ENCODE data around the gene TMEM26.

The TMEM26 gene

DNA sequence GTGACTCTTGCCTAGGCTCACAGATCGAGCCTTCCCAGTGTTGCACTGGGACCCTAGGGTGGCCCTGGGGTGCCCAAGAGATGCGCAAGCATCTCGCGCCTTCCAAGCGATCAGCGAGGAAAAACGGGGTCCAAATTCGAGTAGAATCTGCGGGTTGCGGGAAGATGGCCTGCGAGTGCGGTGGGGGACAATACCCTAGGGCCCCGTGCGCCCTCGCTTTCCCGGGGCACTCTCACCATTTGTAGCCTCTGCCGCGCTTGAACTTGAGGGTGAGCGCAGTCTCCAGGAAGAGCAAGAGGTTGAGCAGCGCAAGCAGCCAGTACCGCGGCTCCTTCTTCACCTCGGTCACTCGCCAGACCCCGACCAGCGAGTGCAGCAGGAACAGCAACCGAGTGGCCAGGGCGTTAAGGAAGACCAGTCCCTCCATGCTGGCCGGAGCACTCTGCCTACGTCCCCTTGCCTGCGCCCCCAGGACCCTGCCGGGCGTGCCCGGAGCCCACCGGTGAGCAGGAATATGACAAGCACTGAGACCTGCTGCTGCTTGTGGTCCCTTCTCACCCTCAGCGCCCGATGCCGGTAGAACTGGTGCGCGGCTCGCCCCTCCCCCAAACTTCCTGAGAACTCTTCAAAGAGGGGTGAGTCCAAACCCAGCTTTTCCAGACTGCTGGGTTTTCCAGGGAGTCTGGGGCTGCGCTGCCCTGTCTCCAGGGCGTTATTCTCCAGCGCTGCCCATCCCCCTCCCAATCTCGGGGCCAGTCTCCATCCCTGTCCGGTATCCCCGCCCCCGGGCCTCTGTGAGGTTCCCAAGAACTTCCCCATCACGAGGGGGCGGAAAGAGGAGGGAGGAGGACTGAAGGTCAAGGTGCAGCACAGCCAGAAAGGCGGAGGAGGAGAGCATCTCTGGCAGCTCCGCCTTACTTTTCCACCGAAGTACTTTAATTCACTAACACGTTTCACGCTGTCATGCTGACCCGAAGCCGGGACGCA is at the start of gene TMEM26:
TMEM26 (minus strand) TSS at position 727 of the 987 bp plus-strand sequence; CDS start at position 427, 300 bp downstream.
- no peak for DNase-seq (ENCODE audit: low read depth)

DNA sequence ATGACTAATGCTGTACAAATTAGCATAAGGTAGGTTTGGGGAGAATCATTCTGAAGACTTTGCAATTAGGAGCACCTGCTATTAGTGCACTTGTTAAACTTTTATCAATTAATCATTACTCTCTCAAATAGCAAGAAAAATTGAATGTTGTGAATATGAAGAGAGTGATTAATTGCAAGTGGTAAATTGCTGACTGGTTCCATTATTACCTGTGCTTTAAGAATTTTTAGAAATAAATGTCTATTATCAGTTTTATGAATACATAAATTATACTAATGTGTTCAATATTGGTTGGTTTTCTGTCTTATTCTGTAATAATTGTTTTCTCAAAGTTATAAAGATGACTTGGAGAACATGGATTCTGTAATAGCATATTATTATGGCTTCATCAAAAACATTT is 47.3 kb upstream of the TMEM26 start:
- no peak for DNase-seq (ENCODE audit: low read depth)

DNA sequence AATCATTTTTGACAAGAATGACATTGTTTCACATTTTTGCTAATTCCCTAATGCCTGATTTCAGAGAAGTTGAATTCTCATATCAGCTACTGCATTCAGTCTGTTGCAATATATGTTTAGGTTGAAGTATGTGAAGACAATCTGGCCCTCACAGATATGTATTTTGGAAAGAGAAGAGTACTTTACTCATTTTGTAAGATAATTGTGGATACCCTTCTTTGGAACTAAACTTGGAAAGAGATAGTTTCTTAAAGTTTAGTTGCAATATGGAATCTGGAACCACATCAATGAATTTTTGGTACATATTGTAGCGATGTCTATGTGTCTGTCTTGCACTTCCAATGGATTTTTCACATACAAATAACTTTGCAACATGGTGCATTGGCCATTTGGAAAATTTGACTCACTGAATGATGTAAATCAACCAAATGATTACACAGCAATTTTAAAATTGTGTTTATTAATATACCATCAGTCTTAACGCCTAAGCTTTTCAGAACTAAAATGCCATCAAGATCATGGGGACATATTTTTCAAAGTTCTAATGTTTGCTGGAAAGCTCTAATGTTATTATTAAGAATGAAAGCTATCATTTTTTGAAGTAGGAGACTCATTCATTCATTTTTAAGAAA is 39.3 kb upstream of the TMEM26 start:
- DNase-seq (ENCODE audit: low read depth): no peak

DNA sequence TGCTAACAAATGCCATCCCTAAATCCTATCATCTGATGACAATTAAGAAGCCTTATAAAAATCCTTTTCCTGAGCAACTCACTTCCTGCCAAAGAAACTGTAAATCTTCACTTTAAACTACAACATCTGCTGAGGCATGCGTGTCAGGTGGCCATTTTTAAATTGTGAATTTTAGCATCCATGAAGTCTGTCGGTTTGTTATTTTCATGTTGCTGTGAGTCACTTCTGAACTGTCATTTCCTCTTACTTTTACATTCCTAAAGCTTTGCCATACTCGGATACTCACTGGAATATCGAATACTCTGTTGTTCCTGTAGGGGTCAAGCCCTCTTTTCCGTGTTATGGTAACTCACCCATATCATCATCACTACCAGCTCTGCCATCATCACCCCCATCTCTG is 34.3 kb upstream of the TMEM26 start:
- no peak for DNase-seq (ENCODE audit: low read depth)

DNA sequence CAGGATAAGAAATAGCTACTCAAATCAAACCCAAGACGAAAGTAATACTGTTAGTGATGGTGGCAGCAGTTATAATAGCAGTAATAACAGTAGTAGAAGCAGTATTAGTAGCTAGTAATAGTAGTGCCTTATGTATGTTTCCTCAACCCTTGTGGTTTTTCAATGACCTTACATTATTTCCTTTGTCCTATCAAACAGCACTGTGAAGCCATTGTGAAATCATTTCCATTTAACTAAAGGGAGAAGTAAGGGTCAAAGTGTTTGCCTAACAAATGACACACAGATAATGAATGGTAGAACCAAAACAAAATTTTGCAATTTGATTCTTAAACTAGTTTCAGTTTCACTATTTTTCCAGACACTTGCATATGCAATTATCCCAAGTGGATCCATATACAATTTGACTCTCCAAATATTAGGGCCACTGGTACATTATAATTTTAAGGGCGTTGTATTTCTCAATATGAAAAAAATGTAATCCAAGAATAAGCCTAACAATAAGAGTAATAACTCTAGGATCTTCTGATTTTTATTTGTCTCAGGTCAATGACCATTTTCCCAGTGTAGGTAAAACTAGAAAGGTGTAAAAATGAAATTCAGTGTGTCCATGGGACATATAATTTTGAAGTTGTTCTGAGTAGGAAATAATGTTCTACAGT is 33.7 kb upstream of the TMEM26 start:
- DNase-seq (ENCODE audit: low read depth): no peak

DNA sequence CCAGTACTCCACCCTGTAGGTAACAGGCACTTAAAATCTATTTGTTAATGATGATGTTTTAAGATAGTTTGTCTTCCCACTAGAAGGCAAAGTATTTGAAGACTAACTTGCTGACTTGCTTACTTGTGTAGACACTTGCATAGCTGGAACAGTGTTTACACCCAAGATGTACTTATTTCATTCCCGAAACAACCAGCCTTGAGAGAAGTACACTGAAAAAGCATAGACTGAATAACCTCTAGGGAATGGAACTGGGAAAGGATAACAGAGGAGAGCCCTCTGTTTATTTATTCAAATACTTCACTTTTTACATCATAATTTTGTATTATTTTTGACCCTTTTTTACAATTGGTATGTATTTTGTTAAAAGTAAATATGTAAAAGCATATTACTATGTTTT is 33.1 kb upstream of the TMEM26 start:
- DNase-seq (ENCODE audit: low read depth): no peak

DNA sequence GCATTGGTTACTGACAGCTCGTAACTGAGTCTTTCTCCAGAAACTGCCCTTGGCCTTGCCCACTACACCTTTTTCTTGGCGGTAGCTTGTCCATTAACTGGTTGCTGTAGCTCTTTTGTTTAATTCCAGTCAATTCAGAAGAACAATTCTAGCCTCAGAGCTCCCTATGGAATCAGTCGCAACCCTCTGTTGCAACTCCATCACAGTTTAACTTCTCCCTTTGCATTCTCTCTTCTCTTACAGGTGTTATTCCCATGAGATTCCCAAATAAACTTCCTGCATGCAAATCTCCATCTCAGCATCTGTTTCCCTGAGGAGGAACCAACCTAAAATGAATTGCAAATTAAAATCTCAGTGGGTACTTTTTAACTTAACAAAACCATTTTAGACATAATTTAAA is 28.4 kb upstream of the TMEM26 start:
- no peak for DNase-seq (ENCODE audit: low read depth)

DNA sequence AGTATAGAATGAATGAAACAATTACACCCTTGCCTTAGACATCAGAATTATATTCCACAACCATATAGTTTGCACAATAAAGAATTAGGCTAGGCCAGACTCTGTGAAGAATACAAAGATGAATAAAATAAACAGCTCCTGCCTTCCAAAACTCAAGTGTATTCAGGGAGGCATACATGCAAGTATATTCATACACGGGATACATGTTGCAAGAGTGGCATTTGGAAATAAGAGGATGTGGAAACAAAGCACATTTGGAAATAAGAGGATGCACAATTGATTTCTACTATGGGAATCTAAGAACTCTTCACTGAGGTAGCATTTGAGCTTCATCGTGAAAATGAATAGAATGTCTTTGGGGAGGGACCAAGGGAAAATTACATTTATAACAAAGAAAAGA is 27.0 kb upstream of the TMEM26 start:
- no peak for DNase-seq (ENCODE audit: low read depth)

DNA sequence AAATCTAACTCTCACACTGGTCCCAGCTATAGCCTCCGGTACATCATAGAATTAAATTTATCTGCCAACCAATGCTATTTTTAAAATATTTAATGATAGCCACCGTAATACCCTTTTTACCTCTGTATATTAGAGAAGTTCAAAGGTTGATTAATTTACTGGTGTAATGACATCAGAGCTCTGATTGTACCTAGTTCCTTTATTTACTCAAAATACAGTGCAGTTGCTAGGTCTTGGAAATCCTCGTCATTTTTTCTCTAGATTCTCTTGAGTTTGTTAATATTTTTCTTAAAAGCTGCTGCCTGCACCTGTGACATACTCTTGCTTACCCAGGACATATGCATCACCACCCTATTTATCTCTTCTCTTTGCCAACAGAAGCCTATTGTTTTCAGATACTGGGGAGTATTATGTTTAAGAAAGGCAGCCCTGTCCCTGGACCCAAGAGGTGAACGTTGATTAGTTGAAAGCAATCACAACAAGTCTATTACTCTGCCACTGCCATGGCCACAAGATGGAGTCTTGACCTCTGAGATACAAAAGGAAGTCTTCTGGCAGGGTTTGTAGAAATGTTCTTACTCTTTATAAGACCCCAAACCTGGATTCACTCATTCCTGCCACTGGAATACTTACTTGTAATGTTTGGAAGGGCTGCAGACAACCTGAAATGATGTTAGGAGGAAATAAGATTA is 25.6 kb upstream of the TMEM26 start:
- no peak for DNase-seq (ENCODE audit: low read depth)

DNA sequence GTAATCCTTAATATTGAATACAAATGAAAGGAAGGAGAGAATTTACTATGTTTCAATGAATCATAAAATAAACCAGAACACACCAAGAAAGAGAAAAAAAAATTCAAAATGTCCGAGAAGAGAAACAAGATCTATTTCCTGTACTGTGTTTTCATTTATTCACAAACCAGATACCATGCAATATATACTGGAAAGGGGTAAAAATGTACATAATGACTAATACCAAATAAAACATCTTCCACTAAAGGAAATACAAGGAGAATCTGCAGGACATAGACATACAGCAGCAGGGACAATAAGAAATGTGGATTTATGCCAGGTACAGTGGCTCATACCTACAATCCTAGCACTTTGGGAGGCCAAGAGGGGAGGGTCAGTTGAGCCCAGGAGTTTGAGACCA is 24.3 kb upstream of the TMEM26 start:
- no peak for DNase-seq (ENCODE audit: low read depth)

DNA sequence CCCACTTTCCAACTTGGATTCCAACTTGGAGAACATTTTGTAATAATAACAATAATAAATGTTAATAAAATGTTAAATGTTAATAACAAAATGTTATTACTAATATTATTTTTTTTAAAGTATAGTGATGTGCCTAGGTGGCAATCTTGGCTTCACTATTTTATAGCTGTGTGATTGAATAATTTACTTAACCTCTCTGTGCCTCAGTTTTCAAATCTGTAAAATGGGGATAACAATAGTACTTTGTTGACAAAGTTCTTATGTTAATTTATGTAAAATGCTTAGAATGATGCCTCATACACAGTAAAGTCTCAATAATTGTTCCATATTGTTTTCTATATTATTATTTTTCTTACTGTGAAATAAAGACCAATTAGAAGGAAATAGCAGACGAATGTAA is 23.3 kb upstream of the TMEM26 start:
- no peak for DNase-seq (ENCODE audit: low read depth)

DNA sequence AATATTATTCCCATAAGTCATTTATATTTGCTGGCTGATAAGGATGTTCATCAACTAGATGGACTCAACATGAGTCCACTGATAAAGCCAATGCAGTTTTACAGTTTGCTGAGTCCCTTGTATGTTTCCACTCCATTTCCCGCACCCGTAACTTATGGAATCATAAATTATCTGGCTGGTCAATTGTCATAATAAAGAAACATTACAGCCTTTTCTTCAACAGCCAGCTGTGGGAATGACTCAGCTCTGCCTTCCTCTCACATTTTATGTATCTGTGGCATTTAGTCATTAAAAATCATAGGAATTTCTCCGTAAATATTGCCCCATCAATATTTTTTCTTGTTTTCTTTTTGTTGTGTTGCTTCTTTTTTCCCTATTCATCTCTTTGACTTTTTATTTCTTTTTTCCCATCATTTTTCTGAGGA is 22.3 kb upstream of the TMEM26 start:
- DNase-seq (ENCODE audit: low read depth): no peak

DNA sequence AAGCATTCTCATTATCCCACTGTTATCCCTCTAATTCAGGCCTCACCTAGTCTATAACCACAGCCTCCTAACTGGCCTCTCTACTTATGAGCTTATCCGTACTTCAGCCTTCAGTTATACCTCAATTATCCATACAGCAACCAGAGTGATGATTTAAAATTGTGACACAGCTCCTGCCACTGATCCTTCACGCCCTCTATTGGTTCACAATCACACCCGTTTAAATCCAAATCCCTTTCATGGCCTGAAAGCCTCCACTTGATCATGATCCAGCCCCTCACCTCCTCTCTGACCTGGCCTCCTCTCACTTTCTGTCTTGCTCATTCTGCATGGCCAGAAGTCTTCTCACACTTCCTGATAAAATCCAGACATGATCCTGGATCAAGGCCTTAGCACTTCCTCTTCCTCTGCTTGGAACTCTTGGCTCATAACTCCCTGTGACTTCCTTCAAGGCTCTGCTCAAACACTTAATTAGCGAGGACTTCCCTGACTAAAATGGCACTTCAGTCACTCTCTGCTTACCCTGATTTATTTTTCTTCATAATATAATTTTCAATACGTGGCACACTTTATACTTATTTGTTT is 19.0 kb upstream of the TMEM26 start:
- no peak for DNase-seq (ENCODE audit: low read depth)

DNA sequence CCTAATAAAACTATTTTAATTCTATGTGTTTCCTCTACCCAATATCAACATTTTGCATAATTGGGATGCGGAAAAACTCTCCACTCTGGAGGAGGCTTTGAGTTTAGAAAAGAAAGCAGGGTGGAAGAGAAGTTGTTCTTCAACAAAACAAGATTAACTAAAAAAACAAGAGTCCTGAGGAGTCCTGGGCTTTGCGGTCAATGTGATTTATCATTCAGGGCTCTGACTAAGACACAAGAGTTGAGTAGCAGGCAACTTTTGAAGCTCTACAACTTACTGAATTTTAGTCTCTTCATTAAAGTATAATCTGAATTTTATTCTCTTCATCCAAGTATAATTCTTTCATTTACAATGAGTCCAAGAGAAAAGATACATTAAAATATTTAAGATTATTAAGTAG is 18.3 kb upstream of the TMEM26 start:
- DNase-seq (ENCODE audit: low read depth): no peak

DNA sequence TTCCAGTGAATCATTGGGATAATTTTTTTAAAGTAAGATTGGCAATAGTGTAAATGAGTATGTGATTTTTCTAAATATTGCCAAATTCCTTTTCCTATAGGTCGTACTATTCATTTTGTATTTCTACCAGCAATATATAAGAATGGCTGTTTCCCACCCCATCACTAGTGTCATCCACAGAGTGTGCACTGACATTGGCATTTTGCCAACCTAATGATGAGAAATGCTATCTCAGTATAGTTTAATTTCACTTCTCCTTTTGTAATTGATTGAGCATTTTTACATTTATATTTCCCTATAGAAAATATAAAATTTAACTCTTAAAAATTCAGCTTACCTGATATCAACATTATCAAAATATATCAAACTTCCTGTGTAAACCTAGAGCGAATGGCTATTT is 17.6 kb upstream of the TMEM26 start:
- no peak for DNase-seq (ENCODE audit: low read depth)

DNA sequence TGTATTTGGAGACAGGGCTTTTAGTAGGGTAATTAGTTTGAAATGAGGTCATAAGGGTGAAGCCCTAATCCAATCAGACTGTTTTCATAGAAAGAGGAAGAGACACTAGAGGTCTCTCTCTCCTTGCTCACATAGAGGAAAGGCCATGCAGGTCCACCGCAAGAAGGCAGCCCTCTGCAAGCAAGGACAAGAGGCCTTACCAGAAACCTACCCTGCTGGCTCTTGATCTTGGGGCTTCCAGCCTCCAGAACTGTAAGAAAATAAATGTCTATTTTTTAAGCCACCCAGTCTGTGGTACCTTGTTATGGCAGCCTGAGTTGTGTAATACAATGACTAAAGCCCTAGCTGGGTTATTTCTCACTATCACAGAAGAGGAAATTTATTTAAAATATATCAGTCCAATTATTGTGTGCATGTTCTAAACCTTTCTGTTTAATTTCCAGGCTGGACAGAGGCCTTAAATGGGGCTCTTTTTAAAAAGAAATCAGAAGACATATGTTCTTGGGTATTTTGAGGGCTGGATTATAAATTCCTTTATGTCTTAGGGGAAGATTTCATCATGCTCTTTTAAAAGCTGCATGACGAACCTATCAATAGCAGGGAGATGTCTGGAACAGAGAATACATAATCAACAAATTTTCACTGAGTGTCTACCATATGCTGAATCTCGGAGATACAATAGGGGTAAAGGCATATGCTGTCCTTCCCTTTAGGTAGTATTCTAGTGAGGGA is 12.9 kb upstream of the TMEM26 start:
- DNase-seq (ENCODE audit: low read depth): no peak

DNA sequence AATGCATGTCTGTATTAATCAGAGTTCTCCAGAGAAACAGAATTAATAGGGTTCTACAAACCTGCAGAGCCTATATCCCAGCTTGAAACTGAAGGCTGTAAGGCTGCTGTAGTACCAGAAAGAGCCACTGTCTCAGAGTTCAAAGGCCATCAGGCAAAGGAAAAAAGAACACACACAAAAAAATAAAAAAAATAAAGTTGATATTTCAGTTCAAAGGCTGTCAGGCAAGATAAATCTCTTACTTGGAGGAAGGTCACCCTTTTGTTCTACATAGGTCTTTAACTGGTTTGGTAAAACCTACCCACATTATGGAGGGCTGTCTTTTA is 12.0 kb upstream of the TMEM26 start:
- DNase-seq (ENCODE audit: low read depth): no peak

DNA sequence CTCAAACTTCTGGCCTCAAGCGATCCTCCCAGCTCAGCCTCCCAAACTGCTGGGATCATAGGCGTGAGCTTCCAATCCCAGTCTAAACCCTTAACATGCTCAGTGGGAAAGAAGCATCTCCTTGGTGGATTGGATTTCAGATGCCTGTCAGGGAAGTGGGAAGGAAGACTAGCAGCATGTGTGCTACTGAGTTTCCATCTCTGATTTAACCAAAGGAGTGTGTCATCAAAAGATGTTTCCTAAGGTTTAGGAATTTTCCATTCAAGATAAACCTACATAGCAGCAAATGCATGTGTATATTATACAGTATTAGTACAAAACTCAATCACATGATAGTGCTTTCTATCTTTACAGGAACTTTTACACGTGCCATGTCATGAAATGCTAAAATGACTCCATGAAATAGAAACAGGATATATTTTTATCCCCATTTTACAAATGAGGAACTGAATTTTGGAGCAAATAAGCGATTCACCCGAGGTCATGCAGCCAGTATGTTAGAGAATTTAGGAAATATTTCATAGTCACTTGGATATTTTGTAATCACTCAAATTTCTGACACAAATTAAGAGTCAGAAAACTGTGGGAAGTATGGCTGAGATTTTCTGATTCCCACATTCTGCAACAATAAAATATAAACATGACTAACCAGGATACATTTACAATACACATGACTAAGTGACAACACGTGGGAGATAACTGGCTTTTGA is 11.4 kb upstream of the TMEM26 start:
- DNase-seq (ENCODE audit: low read depth): no peak

DNA sequence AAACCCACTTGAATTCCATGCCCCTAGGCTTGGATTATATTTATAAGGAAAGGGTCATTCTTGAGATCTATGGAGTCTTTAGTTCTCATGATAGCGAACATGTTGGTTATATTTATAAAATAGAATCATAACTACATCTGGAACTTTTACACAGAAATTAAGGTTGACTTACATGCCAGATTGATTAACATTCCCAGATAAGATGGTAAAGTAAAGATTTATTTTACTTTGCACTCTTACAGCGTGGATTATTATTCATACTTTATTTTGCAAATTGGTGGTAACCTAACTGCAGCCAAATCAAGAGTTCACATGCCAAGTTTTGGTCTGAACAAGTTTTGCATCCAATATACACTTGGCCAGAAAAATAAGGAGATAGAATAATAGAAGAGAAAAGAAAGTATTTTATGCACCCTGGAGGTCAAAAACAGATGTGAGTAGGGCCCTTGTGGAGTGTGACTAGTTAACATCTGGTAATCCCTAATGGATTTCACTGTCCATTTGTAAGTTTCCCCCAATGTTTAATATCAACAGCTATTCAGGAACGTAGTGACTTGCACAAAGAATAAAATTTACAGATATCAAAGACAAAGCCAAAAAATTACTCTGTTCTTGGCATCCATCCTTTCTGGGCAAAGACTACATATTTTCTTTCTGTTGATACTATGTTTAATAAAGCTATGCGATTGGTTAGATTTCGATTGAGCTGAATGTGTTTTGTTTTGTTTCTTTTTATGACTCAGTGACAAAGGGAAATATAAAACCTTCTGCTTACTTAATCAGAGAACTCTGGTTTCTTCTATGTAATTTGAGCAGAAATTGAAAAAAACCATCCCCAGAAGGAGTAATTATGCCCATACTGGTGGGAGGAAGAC is 10.1 kb upstream of the TMEM26 start:
- DNase-seq (ENCODE audit: low read depth): no peak

DNA sequence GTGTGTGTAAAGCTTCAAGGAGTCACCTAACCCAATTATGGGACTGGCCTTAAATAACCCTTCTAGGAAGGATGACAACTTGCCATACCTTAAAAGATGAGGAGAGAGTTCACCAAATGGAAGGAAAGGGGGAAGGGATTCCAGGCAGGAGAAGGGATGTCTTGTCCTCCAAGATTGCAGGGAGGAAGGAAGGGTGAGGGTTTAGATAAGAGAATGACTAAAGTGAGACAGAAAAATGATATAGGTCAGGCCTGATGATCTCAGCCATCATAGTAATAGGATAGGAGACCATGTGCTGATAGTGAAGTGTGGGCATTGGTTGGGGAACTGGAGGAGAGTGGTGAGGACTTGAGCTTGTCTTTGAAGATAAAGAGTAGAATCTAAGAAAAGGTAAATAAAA is 7.7 kb upstream of the TMEM26 start:
- no peak for DNase-seq (ENCODE audit: low read depth)
